IPS-18a (cell line): ENCODE data around the gene TRAPPC12.

ENCODE experiments used
- H3K27ac ChIP-seq: one replicate; pipeline ENCODE4 v1.5.1; 2013; ENCODE audit warnings: low read length
- H3K27me3 ChIP-seq: one replicate; pipeline ENCODE4 v1.6.1; 2013; ENCODE audit warnings: mild to moderate bottlenecking, low read length; ENCODE audit not compliant: control insufficient read depth, insufficient read depth
- H3K36me3 ChIP-seq: one replicate; pipeline ENCODE4 v1.6.1; 2013; ENCODE audit warnings: low read depth, low read length; ENCODE audit not compliant: control insufficient read depth
- H3K4me1 ChIP-seq: one replicate; pipeline ENCODE4 v1.6.1; 2013; ENCODE audit warnings: low read depth, low read length; ENCODE audit not compliant: control insufficient read depth
- H3K4me3 ChIP-seq: one replicate; pipeline ENCODE4 v1.5.1; 2013; ENCODE audit warnings: low read length
- H3K9ac ChIP-seq: one replicate; pipeline ENCODE4 v1.6.1; 2013; ENCODE audit warnings: mild to moderate bottlenecking, low read length, moderate library complexity
- H3K9me3 ChIP-seq: one replicate; pipeline ENCODE4 v1.6.1; 2013; ENCODE audit warnings: low read depth, low read length; ENCODE audit not compliant: control insufficient read depth

Gene TRAPPC12

GRCh38 chr2:3396920-3397559 lies 17.5 kb downstream of the TRAPPC12 start:
- H3K36me3 ChIP-seq = peaks cover 8% of the 10 kb centered on the region
- no peak overlapping the region for H3K9ac ChIP-seq
- H3K4me3 ChIP-seq = no peak overlapping the region
- H3K4me1 ChIP-seq = peaks cover 16% of the 10 kb centered on the region
- H3K27ac ChIP-seq = no peak overlapping the region
- peaks cover 14% of the 10 kb centered on the region for H3K9me3 ChIP-seq
- H3K27me3 ChIP-seq = no peaks in the 10 kb centered on the region

- Histone ChIP-seq H3K27ac (no peak overlapping the region), H3K36me3 (peaks cover 12% of the 10 kb centered on the region), H3K9ac (no peak overlapping the region), H3K27me3 (no peaks in the 10 kb centered on the region), H3K9me3 (peaks cover 14% of the 10 kb centered on the region), H3K4me1 (peaks cover 16% of the 10 kb centered on the region), H3K4me3 (no peak overlapping the region)
These were observed 19.4 kb downstream of the TRAPPC12 start for GRCh38 chr2:3398857-3399256.

DNA sequence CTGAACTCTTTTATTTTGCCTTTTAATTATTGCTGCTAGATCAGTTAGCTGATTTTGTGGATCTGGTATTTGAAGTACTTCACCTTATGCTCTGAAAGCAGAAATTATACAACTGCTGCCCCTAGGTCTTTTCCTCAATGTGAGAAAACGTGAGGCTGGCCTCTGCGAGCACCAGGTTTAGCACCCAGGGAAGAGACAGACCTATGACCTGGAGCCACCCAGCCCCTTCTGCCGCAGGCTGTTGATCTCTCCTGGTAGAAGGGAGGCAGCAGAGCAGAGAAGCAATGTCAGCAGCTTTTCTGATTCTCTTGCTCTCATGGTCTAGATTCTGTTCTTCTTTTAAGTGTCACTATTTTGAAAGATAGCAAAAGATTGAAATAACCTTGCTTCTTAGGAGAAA lies 19.9 kb downstream of the TRAPPC12 start:
- H3K36me3 ChIP-seq = peaks cover 12% of the 10 kb centered on the region
- peaks cover 16% of the 10 kb centered on the region for H3K4me1 ChIP-seq
- H3K4me3 ChIP-seq = peak overlapping the region; percentile 17
- H3K9ac ChIP-seq = peak overlapping the region; percentile 42
- H3K27me3 ChIP-seq = no peaks in the 10 kb centered on the region
- peaks cover 14% of the 10 kb centered on the region for H3K9me3 ChIP-seq
- no peak overlapping the region for H3K27ac ChIP-seq

DNA sequence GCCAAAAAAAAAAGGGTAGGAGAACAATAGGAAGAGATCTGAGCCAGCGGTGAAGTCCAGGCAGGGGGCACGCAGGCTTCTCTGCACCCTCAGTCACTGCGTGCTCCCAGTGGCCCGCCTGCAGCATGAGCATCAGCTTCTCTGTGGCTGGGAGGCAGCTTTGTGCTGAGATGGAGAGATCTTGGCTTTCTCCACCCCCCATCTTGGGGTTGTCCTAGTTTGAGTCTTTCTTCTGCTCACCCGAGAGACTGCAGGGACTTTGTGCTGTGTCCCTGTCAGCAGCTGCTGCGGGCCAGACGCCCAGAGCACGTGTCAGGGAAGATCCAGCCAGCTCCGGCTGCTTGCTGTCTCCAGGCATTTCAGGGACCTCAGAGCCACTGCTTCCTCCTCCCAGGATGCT lies 20.3 kb downstream of the TRAPPC12 start:
- Histone ChIP-seq H3K9me3 (peaks cover 14% of the 10 kb centered on the region), H3K27me3 (no peaks in the 10 kb centered on the region), H3K4me1 (peaks cover 16% of the 10 kb centered on the region), H3K27ac (no peak overlapping the region), H3K4me3 (peak overlapping the region; percentile 17), H3K36me3 (peaks cover 12% of the 10 kb centered on the region), H3K9ac (no peak overlapping the region)

DNA sequence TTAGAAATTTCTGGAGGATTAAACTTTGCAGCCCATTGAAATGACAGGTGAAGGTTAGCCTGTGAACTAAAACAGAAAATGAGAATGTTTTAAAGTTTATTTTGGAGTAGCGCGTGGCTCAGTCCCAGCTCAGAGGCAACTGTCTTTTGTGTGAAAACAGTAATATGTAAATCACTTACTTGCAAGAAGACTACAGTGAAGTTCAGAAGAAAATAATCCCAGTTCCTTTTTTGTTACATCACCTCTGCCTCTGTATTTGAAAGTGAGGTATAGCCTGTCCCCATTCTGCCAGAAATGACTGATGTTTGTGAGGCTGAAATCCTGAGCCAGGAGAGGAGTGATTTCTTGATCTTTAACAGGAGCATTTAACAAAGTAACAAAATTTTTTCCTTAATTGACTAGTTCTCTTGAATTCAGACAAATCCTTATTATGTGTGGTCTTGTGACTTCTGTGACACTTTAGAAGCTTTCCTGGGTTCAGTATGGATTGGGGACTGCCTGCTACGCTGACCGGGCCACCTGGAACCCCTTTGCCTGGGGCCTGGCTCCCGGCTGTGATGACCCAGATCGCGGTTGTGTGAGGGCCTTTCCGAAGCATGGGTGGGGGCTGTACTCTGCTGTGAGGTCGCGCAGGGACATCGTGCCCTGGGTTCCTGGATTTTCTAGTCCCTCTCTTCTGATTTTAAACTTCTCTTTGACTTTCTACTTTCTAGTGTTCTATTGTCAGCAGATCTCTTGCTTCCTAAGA lies 24.3 kb downstream of the TRAPPC12 start:
- H3K27ac ChIP-seq = no peak overlapping the region
- H3K36me3 ChIP-seq = peaks cover 19% of the 10 kb centered on the region
- H3K9ac ChIP-seq = no peak overlapping the region
- H3K9me3 ChIP-seq = no peaks in the 10 kb centered on the region
- H3K4me1 ChIP-seq = peaks cover 12% of the 10 kb centered on the region
- no peak overlapping the region for H3K4me3 ChIP-seq
- no peaks in the 10 kb centered on the region for H3K27me3 ChIP-seq

- peaks cover 6% of the 10 kb centered on the region for H3K4me1 ChIP-seq
- H3K9ac ChIP-seq = no peak overlapping the region
- H3K9me3 ChIP-seq = no peaks in the 10 kb centered on the region
- H3K36me3 ChIP-seq = peaks cover 19% of the 10 kb centered on the region
- no peak overlapping the region for H3K4me3 ChIP-seq
- H3K27ac ChIP-seq = no peak overlapping the region
- H3K27me3 ChIP-seq = no peaks in the 10 kb centered on the region
These were observed 24.9 kb downstream of the TRAPPC12 start for GRCh38 chr2:3404349-3404894.

- Histone ChIP-seq H3K9ac (no peak overlapping the region), H3K4me1 (no peaks in the 10 kb centered on the region), H3K36me3 (peaks cover 19% of the 10 kb centered on the region), H3K27me3 (no peaks in the 10 kb centered on the region), H3K9me3 (no peaks in the 10 kb centered on the region), H3K27ac (no peak overlapping the region), H3K4me3 (no peak overlapping the region)
These were observed 25.8 kb downstream of the TRAPPC12 start for GRCh38 chr2:3405307-3405706.

DNA sequence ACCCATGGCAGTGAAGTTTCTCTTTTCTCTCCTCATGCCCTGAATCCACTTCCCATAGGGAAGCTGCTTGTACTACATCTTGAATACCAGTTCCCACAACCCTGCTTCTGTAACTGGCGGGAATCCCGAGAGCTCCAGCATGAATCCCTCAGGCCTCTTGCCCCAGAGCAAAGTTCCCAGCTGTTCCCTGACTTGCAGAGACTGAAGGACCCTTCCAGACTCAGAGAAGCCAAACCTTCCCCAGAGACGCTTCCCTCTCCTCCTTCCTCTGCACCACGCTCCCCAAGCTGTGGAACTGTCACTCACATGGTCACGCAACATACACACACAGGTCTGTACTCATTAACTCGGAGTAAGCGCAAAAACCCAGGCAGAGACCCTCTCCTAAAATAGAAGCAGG lies 26.4 kb downstream of the TRAPPC12 start:
- peaks cover 19% of the 10 kb centered on the region for H3K36me3 ChIP-seq
- no peaks in the 10 kb centered on the region for H3K27me3 ChIP-seq
- no peaks in the 10 kb centered on the region for H3K9me3 ChIP-seq
- no peak overlapping the region for H3K9ac ChIP-seq
- no peaks in the 10 kb centered on the region for H3K4me1 ChIP-seq
- H3K4me3 ChIP-seq = no peak overlapping the region
- no peak overlapping the region for H3K27ac ChIP-seq

DNA sequence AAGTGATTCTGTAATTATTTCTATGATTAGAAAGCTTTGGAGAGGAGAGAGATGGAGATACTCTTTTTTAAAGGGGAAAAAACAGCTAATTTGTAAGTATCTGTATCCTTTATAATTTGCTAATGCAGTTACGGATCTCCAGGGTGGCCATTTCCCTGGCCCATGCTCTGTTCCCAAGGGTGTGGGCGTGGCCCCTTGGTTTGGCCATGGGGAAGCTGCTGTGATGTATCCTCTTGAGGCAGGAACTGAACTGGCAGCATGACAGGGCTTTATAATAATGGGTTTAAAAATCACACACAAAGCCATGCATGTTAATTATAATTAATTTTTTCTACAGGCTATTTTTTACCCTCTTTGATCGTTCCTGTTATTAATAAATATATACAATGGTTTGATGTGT lies 27.0 kb downstream of the TRAPPC12 start:
- no peaks in the 10 kb centered on the region for H3K4me1 ChIP-seq

DNA sequence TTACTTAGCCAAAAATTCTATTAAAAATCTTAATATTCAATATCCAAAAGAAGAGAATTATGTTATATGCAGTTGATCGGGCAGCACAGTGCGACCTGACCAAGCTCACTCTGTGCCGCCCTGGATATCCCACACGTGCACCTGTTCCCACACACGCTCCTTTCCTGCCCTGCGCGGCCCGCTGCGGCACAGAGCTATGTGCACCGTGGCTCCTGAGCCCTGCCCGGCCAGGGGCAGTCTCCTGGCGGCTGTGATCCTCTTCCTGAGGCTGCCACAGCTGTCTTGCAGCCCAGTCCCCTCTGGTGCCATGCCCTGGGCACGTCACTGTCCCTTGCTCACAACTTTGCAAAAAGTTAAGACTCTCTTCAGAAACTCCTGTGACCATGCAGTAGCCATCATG lies 29.3 kb downstream of the TRAPPC12 start:
- H3K4me3 ChIP-seq = no peak overlapping the region
- no peaks in the 10 kb centered on the region for H3K27me3 ChIP-seq
- no peaks in the 10 kb centered on the region for H3K4me1 ChIP-seq
- no peak overlapping the region for H3K27ac ChIP-seq
- H3K9me3 ChIP-seq = no peaks in the 10 kb centered on the region
- no peak overlapping the region for H3K9ac ChIP-seq
- peaks cover 7% of the 10 kb centered on the region for H3K36me3 ChIP-seq

More for the DNA sequence above, 27.0 kb downstream of the TRAPPC12 start:
- H3K9ac ChIP-seq = no peak overlapping the region
- H3K4me3 ChIP-seq = no peak overlapping the region
- H3K9me3 ChIP-seq = no peaks in the 10 kb centered on the region
- H3K27me3 ChIP-seq = no peaks in the 10 kb centered on the region
- H3K27ac ChIP-seq = no peak overlapping the region
- H3K36me3 ChIP-seq = peaks cover 19% of the 10 kb centered on the region

DNA sequence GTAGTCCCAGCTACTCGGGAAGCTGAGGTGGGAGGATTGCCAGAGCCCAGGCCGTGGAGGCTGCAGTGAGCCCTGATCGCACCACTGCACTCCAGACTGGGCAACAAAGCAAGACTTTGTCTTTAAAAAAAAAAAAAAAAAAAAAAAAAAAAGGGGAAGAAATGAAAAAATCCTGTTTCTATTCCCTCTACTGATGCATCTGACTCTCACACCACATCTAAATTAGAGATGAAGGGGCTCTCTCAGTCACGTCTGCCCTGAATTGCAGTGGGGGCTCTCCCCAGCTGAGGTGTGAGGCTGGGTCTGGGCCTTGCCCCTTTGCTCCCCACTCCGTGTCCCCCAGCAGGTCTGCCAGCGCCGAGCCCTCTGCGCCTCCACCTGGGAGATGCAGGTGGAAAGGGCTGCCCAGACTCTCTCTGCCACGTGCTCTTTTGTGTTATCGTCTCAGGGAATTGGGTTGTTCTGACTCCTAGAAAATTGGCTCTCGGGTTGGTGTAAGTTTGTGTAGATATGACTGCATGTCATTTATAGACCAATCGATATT lies 30.2 kb downstream of the TRAPPC12 start:
- H3K9me3 ChIP-seq = no peaks in the 10 kb centered on the region
- no peak overlapping the region for H3K9ac ChIP-seq
- no peaks in the 10 kb centered on the region for H3K4me1 ChIP-seq
- H3K4me3 ChIP-seq = no peak overlapping the region
- peaks cover 7% of the 10 kb centered on the region for H3K36me3 ChIP-seq
- no peak overlapping the region for H3K27ac ChIP-seq
- no peaks in the 10 kb centered on the region for H3K27me3 ChIP-seq
